Progenitor cell of endocrine pancreas (in vitro differentiated cells): ENCODE data around the gene KMT5B. TPM values are rescaled to one million over a fixed set of nuclear protein-coding genes. Genes with fewer than 3 reads are reported as not detected.

Source experiments
- DNase-seq: peaks from one replicate; pipeline ENCODE4 v3.0.0; 2021; ENCODE audit warnings: low spot score; ENCODE audit not compliant: unreplicated experiment
- H3K27ac Mint-ChIP-seq: 2 replicates; pipeline ENCODE4 v1.8.0; 2021; ENCODE audit warnings: mild to moderate bottlenecking, moderate library complexity, mixed read lengths
- H3K27me3 Mint-ChIP-seq: 2 replicates; pipeline ENCODE4 v1.8.0; 2021; ENCODE audit warnings: mixed read lengths
- H3K36me3 Mint-ChIP-seq: 2 replicates; pipeline ENCODE4 v1.8.0; 2022; ENCODE audit warnings: mixed read lengths; ENCODE audit not compliant: insufficient read depth
- H3K4me1 Mint-ChIP-seq: 2 replicates; pipeline ENCODE4 v1.8.0; 2021; ENCODE audit warnings: low read depth, mixed read lengths
- H3K4me3 Mint-ChIP-seq: 2 replicates; pipeline ENCODE4 v1.8.0; 2021; ENCODE audit warnings: low read depth, mild to moderate bottlenecking, moderate library complexity, mixed read lengths
- H3K9me3 Mint-ChIP-seq: 2 replicates; pipeline ENCODE4 v1.8.0; 2021; ENCODE audit warnings: low read depth, mixed read lengths
- CTCF ChIP-seq: fragments of 200-600 bp; sonication (generic); IDR thresholded peaks from one replicate; pipeline ENCODE4 v1.5.0; 2021; ENCODE audit warnings: antibody characterized with exemption, mild to moderate bottlenecking; ENCODE audit not compliant: unreplicated experiment
- total RNA-seq: library from RNA; stranded (reverse); gene quantifications from 2 replicates; pipeline ENCODE4 v1.2.1, GENCODE V29; 2021

KMT5B gene
- total RNA-seq, 1 donor from 2014 or later: 67.5 TPM

GRCh38 chr11:68136866-68137265 lies 76.2 kb downstream of the KMT5B start:
- Mint-ChIP-seq H3K9me3 (peaks cover 30% of the 10 kb centered on the region), H3K27ac (peak overlapping the region; percentile 86), H3K4me3 (no peak overlapping the region), H3K36me3 (peaks cover 21% of the 10 kb centered on the region), H3K27me3 (no peaks in the 10 kb centered on the region), H3K4me1 (peaks cover 11% of the 10 kb centered on the region)
- TF ChIP-seq CTCF: no peak
- DNase-seq: no peak

- Mint-ChIP-seq H3K36me3 (peaks cover 21% of the 10 kb centered on the region), H3K27me3 (no peaks in the 10 kb centered on the region), H3K4me1 (peaks cover 11% of the 10 kb centered on the region), H3K4me3 (no peak overlapping the region), H3K27ac (peak overlapping the region; percentile 63), H3K9me3 (peaks cover 31% of the 10 kb centered on the region)
- no peak for TF ChIP-seq CTCF
- no peak for DNase-seq
These were observed 77.9 kb downstream of the KMT5B start for GRCh38 chr11:68135161-68135560.

GRCh38 chr11:68133761-68134160 lies 79.3 kb downstream of the KMT5B start:
- Mint-ChIP-seq H3K27me3 (no peaks in the 10 kb centered on the region), H3K36me3 (peaks cover 21% of the 10 kb centered on the region), H3K27ac (no peak overlapping the region), H3K4me3 (no peak overlapping the region), H3K4me1 (peaks cover 20% of the 10 kb centered on the region), H3K9me3 (peaks cover 37% of the 10 kb centered on the region)
- TF ChIP-seq CTCF: no peak
- DNase-seq: no peak

- no peak for TF ChIP-seq CTCF
- no peaks in the 10 kb centered on the region for H3K27me3 Mint-ChIP-seq
- peaks cover 17% of the 10 kb centered on the region for H3K4me1 Mint-ChIP-seq
- no peak overlapping the region for H3K27ac Mint-ChIP-seq
- no peak for DNase-seq
- H3K4me3 Mint-ChIP-seq: no peak overlapping the region
- peaks cover 12% of the 10 kb centered on the region for H3K36me3 Mint-ChIP-seq
- peaks cover 24% of the 10 kb centered on the region for H3K9me3 Mint-ChIP-seq
These were observed 83.0 kb downstream of the KMT5B start for GRCh38 chr11:68130121-68130520.

GRCh38 chr11:68128682-68129327 lies 84.3 kb downstream of the KMT5B start:
- peak overlapping the region; percentile 68 for H3K4me3 Mint-ChIP-seq
- peaks cover 17% of the 10 kb centered on the region for H3K4me1 Mint-ChIP-seq
- peak overlapping the region; percentile 90 for H3K27ac Mint-ChIP-seq
- DNase-seq: peak; percentile 31
- H3K27me3 Mint-ChIP-seq: no peaks in the 10 kb centered on the region
- TF ChIP-seq CTCF: no peak
- H3K36me3 Mint-ChIP-seq: peaks cover 7% of the 10 kb centered on the region
- peaks cover 14% of the 10 kb centered on the region for H3K9me3 Mint-ChIP-seq
